ENCODE measurements around the gene NEK6.
A peak's percentile ranks its signal among the peaks of the same experiment; 100 is the strongest.

Gene NEK6

GRCh38 chr9:124257844-124258606 lies at the start of gene NEK6:
NEK6 (plus strand) TSS chr9:124257949; CDS start chr9:124301965, 44,016 bp downstream.
- peak in 1 of 3 donors; percentile 8 for DNase-seq (ENCODE audit: low read depth in 3 of 3, low spot score in 1 of 3)

- no peak for DNase-seq (ENCODE audit: low read depth in 3 of 3, low spot score in 1 of 3)
Measured at GRCh38 chr9:124208571-124208970, 49.2 kb upstream of the NEK6 start.

- DNase-seq (ENCODE audit: low read depth in 3 of 3, low spot score in 1 of 3) = no peak
Measured at GRCh38 chr9:124209279-124209678, 48.5 kb upstream of the NEK6 start.

- no peak for DNase-seq (ENCODE audit: low read depth in 3 of 3, low spot score in 1 of 3)
Measured at GRCh38 chr9:124209774-124210173, 48.0 kb upstream of the NEK6 start.

GRCh38 chr9:124210697-124211096 lies 47.1 kb upstream of the NEK6 start:
- DNase-seq (ENCODE audit: low read depth in 3 of 3, low spot score in 1 of 3) = no peak

GRCh38 chr9:124212381-124213050 lies 45.2 kb upstream of the NEK6 start:
- no peak for DNase-seq (ENCODE audit: low read depth in 3 of 3, low spot score in 1 of 3)

- DNase-seq (ENCODE audit: low read depth in 3 of 3, low spot score in 1 of 3) = no peak
Measured at GRCh38 chr9:124213396-124213795, 44.4 kb upstream of the NEK6 start.

- DNase-seq (ENCODE audit: low read depth in 3 of 3, low spot score in 1 of 3) = no peak
Measured at GRCh38 chr9:124214116-124214515, 43.6 kb upstream of the NEK6 start.

- DNase-seq (ENCODE audit: low read depth in 3 of 3, low spot score in 1 of 3) = no peak
Measured at GRCh38 chr9:124214596-124215367, 43.0 kb upstream of the NEK6 start.

- no peak for DNase-seq (ENCODE audit: low read depth in 3 of 3, low spot score in 1 of 3)
Measured at GRCh38 chr9:124215368-124215910, 42.3 kb upstream of the NEK6 start.

GRCh38 chr9:124215956-124216355 lies 41.8 kb upstream of the NEK6 start:
- DNase-seq (ENCODE audit: low read depth in 3 of 3, low spot score in 1 of 3) = no peak

GRCh38 chr9:124216474-124217176 lies 41.1 kb upstream of the NEK6 start:
- peak in 1 of 3 donors; percentile 26 for DNase-seq (ENCODE audit: low read depth in 3 of 3, low spot score in 1 of 3)

- no peak for DNase-seq (ENCODE audit: low read depth in 3 of 3, low spot score in 1 of 3)
Measured at GRCh38 chr9:124217836-124218437, 39.8 kb upstream of the NEK6 start.

GRCh38 chr9:124218438-124218982 lies 39.2 kb upstream of the NEK6 start:
- no peak for DNase-seq (ENCODE audit: low read depth in 3 of 3, low spot score in 1 of 3)

- no peak for DNase-seq (ENCODE audit: low read depth in 3 of 3, low spot score in 1 of 3)
Measured at GRCh38 chr9:124218987-124219461, 38.7 kb upstream of the NEK6 start.

- DNase-seq (ENCODE audit: low read depth in 3 of 3, low spot score in 1 of 3) = no peak
Measured at GRCh38 chr9:124220946-124221451, 36.8 kb upstream of the NEK6 start.

- no peak for DNase-seq (ENCODE audit: low read depth in 3 of 3, low spot score in 1 of 3)
Measured at GRCh38 chr9:124221676-124222075, 36.1 kb upstream of the NEK6 start.

- DNase-seq (ENCODE audit: low read depth in 3 of 3, low spot score in 1 of 3) = no peak
Measured at GRCh38 chr9:124222109-124222508, 35.6 kb upstream of the NEK6 start.

- no peak for DNase-seq (ENCODE audit: low read depth in 3 of 3, low spot score in 1 of 3)
Measured at GRCh38 chr9:124222918-124223720, 34.6 kb upstream of the NEK6 start.

All from stimulated activated CD4-positive, alpha-beta T cell treated with anti-CD3 and anti-CD28 coated beads, TNF-alpha, amount 100 ng/mL, for 1 hour (primary cell).